ENCODE data around the gene MRTFA.
"Not testable (repeated sequence)": the region's sequence is repeated elsewhere in the genome, so short reads cannot be mapped to it uniquely, and the experiment has no call there.

Gene MRTFA

DNA sequence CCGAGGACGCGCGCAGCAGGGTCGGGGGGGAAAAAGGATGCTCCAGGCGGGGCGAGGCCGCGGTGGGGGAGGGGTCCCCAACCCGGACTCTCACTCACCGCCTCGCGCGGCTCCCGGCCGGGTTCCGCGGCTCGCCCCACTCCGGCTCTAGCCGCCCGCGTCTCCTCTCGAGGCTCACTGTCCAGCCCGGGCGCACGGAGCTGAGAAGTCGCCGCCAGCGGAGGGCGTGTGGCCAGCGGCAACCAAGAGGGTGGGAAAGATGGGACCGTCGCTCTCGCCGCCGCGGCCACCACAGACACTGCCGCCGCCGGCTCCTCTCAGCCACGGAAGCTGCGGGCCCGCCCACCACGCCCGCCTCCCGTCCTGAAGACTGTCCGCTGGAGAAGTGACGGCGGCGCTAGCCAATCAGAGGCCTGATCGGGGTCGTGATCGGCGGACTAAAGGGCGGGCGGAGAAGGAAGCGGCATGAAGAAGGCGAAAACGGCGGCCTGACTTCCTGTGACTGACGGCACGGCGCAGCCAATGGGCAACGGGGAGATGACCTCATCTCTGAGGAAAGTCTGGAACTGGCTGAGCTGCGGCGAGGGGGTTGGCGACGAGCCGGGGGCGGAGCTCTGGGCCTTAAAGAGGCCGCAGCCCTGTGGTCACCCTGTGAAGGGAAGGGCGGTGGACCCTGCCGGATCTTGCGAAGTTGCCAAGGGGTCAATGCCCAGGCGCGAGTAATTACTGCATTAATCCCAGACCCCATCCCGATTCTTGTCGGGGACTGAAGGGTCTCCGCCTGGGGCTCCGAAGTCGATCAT, at the start of gene MRTFA:
MRTFA (minus strand) TSS at position 340 of the 803 bp plus-strand sequence.
- peak; percentile 97 for DNase-seq

DNA sequence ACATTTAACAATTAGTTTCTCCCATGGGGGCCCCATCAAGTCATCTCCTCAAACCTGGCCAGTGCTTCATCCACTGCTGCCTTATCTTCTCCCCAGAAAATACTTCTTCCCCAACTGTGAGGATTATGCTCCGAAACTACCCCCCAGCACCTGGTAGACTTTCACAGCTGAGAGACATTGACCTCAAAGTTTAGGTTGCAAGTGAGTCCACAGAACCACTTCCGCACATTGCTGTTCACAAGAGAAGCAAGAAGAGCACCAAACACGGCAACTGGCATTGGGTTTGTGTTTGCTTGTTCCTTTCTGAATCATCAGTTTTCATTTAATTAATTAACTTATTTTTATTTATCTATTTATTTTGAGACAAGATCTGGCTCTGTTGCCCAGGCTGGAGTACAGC, 48.9 kb upstream of the MRTFA start:
- DNase-seq: no peak

DNA sequence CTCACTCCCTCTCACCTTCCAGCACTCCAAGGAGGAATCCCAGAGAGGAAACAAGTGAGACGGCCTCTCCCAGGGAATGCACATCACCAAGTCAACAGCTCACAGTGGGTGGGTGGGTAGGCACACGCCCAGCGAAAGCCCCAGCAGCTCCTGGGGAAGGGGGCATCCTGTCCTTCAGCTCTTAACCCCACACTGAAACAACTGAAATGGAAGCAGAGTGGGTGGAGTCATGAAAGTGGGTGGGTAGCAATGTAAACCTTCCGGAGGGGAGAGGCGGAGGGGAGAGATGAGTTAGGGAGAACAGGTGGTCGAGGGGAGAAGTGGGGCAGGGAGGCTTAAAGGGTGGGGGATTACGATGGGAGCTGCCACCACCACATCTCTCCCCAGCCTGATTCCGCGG, 48.2 kb upstream of the MRTFA start:
- no peak for DNase-seq

DNA sequence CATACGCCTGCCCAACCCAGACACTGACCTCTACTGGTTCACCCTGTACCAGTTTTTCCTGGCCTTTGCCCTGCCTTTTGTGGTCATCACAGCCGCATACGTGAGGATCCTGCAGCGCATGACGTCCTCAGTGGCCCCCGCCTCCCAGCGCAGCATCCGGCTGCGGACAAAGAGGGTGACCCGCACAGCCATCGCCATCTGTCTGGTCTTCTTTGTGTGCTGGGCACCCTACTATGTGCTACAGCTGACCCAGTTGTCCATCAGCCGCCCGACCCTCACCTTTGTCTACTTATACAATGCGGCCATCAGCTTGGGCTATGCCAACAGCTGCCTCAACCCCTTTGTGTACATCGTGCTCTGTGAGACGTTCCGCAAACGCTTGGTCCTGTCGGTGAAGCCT, 44.9 kb upstream of the MRTFA start:
- DNase-seq: no peak

DNA sequence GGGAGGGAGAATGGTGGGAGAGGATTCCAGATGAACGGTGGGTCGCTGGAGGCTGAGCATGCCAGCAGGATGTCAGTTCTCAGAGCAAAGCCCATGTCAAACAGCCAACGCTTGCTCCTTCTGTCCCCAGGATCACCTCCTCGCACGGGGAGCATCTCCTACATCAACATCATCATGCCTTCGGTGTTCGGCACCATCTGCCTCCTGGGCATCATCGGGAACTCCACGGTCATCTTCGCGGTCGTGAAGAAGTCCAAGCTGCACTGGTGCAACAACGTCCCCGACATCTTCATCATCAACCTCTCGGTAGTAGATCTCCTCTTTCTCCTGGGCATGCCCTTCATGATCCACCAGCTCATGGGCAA, 44.3 kb upstream of the MRTFA start:
- DNase-seq: no peak

DNA sequence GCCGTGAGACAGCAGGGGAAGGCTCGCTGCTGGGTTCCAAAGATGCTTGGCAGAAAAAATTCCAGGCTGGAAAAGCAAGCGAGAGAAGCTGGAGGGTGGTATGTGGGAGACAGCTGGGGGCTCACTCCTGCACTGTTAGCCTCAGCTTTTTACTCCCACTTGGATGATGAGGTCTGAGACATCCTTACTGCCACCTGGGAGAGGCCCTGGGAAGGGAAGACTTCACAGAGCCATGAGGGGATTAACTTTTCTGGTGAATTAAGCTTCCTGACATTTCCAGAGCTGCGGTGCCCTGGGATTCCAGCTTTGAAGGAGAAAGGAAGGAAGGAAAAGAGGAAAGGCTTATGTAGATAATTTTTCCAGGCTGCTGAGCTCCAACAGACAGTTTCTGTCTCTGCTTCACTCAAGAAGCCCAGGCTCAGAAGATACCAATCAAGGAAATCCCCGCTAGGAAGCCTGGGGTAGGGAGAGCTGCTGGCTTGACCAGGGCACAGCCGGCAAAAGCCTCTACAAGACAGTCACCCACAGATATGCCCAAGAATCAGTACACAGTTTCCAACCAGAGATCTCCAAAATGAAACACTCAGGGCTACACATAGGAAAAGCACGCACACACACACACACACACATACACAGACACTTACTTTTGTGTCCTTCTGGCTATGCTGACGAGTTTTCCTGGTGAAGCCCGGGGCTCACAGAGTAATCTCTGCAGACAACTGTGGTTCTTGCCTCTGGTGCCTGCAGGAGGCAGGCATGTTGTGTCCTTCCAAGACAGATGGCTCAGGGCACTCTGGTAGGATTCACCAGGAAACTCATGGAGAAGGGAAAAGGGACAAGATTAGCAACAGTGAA, 43.7 kb upstream of the MRTFA start:
- DNase-seq: no peak

DNA sequence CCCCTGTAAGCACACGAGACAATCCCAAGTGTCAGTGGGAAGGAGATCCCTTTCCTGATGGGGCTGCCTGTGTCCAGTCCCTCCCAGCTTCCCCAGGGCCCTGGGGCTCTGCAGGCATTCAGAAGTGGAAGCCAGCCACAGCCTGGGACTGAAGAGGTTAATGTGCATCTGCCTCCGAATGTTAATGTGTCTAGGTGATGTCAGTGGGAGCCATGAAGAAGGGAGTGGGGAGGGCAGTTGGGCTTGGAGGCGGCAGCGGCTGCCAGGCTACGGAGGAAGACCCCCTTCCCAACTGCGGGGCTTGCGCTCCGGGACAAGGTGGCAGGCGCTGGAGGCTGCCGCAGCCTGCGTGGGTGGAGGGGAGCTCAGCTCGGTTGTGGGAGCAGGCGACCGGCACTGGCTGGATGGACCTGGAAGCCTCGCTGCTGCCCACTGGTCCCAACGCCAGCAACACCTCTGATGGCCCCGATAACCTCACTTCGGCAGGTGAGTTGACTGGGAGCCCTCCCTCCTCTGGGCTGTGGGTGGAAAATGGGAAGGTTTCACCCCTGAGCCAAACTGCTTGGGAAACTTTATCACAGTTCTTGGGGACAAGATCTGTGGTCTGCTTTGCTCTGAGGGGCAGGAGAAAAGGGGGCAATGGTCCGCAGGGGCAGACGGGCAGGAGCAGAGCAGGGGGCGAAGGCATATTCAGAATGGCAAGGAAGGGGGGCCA, 42.9 kb upstream of the MRTFA start, which contains the start of gene MCHR1:
MCHR1 (plus strand) TSS at position 236 of the 715 bp plus-strand sequence; CDS start at position 405, 169 bp downstream.
- DNase-seq: no peak

DNA sequence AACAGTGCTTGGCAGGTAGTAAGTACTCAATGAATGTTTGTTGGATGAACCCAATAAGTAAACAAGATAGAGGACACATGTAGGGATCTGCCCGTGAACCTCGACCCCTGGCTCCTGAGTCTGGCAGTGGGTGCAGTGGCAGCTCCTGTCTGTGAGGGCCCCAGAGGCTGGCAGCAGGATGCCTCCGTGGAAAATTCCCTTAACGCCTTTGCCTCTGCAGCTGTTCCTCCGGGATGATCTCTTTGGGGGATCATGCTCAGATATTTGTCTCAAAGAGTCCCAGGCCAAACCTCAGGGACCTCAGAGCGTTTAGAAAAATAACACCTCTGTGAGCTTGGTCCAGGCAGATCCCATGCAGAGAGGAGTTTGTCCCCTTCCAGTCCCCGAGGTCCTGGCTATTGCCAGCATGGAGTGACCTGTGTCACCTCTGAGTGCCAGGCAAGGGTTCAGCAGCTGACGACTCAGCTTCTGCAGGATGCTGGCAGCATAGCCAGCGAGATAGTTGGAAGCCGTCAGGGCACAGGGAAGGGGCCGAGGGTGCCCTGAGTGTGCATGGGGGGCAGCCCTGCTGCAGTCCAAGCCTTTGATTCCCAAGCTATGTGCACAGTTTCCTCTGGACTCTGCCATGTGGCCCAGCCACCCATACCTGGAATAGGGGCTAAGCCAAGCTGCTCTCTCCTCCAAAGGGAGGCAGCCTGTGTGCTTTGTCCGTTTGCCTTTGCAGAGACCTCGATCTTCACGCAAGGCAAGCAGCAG, 42.2 kb upstream of the MRTFA start:
- no peak for DNase-seq

DNA sequence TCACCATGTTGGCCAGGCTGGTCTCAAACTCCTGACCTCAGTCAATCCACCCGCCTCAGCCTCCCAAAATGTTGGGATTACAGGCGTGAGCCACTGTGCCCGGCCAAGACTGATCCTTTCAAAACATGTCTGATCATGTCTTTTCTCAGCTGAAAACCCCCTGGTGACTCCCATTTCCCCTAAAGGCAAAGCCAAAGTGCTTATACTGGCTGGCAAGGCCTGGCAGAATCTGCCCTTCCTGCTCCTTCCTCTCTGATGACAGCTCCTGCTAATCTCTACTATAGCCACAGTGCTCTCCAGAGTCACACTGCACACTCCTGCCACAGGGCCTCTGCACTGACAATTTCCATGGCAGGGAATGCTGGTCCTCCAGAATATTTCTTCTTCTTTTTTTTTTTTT, 40.1 kb upstream of the MRTFA start:
- DNase-seq: no peak

DNA sequence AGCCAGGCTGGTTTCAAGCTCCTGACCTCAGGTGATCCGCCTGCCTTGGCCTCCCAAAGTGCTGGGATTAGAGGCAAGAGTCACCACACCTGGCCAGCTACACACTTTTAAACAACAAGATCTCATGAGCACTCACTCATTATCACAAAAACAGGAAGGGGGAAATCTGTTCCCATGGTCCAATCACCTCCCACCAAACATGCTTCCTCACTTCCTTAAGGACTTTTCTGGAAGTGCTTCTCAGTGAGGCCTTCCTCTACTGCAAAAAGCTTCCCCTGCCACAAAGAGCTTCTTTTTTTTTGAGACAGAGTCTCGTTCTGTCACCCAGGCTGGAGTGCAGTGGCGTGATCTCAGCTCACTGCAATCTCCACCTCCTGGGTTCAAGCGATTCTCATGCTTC, 39.6 kb upstream of the MRTFA start:
- DNase-seq: not testable (repeated sequence)

DNA sequence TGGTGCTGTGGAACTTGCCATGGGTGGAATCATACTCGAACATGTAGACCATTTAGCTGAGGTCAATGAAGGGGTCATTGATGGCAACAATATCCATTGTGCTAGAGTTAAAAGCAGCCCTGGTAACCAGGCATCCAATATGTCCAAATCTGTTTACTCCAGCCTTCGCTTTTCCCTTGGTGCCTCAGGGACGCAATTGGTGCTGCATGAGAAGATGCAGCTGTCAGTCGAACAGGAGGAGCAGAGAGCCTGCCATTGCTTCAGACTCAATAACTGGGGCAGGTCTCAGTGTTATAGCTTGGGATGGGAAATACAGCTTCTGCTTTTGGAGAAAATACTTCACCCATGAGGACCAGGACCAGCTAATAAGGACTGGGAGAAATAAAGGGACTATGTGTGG, 37.8 kb upstream of the MRTFA start:
- no peak for DNase-seq

DNA sequence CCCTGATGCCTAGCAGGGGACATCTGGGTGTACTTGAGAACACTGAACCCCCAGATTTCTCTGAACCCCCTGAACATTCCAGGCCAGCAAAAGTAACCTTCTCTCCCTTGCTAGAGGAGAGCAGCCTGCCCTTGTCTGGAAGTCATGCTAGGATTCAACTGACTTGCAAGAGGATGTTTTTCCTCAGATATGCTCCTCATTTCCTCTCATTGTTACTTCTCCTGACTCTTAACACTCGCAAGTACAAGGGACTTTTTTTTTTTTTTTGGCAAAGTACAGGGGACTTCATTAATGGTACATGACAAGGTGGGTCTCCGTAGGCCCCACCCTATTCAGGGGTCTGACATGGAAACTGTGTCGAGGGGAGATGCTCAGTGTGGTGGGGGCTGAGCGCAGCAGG, 36.5 kb upstream of the MRTFA start:
- DNase-seq: no peak

DNA sequence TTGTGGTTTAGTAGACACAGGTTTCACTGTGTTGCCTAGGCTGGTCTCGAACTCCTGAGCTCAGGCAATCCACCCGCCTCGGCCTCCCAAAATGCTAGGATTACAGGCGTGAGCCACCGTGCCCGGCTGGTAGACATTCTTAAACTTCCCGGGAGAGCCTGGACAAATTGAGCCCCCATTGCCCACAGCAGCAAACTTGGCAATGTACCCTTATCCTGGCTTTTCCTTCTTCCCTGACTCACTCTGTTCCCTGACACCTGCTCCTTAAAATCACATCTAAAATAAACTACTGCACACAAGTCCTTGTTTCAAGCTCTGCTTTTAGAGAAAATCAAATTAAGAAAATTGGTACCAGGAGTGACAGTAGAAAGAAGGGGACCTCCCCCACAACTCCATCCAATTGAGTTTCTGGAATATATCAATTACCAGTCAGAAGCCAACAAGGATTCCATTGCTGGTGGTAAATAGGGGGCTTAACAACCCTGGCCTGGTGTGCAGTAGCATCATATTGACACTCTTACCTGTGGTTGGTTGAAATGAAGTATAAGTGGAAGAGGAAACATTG, 35.4 kb upstream of the MRTFA start:
- DNase-seq: no peak

DNA sequence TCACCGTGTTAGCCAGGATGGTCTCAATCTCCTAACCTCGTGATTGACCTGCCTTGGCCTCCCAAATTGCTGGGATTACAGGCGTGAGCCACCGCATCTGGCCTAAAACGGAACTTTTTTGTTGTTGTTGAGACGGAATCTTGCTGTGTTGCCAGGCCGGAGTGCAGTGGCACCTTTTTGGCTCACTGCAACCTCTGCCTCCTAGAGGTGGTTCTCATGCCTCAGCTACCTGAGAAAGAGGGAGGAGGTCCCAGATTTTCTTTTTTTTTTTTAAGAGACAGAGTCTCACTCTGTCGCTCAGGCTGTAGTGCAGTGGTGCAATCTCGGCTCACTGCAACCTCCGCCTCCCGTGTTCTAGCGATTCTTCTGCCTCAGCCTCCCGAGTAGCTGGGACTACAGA, 34.9 kb upstream of the MRTFA start:
- DNase-seq: no peak

DNA sequence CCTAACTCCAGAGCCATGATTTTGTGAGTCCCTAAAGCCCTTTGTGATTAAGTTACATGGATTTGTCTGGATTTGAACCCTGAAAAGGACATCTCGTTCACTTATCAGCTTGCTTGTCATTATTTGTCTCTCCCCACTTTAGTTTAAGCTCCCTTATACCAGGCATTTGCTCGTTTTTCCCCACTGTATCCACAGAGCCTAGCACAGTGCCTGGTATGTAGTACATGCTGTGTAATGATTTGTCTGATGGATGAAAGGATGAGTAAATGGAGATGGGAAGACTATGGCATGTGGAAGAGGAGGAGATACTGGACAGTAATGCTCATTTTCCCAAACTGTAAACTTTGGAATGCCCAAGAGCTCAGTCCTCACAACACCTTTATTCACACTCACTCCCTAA, 33.5 kb upstream of the MRTFA start:
- no peak for DNase-seq

DNA sequence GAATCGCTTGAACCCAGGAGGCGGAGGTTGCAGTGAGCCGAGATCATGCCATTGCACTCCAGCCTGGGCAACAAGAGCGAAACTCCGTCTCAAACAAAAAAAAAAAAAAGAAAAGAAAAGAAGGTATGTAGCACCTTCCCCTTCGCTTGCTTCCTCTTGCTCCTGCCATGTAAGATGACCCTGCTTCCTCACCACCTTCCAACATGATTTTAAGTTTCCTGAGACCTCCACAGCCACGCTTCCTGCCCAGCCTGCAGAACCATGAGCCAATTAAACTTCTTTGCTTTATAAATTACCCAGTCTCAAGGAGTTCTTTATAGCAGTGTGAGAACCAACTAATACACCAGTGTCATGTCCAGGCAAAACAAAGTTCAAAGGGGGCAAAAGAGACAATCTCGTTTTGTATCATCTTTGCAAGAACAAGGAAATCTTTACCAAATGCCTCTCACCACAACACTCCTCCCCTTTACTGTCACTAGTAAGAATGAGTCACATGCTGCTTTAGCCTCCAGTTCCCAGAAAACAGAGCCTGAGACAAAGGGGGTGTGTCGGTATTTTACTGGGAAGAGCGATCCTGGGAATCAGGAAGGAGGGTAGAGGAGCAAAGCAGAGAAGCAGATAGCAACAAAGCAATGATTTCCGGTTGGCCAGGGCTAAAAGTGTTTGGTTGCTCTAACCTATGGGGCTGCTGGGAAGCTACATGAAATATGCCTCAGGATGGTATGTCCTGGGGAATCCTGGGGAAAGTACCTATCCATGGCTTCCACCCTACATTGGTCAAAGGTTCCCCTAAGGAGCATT, 32.3 kb upstream of the MRTFA start:
- no peak for DNase-seq

DNA sequence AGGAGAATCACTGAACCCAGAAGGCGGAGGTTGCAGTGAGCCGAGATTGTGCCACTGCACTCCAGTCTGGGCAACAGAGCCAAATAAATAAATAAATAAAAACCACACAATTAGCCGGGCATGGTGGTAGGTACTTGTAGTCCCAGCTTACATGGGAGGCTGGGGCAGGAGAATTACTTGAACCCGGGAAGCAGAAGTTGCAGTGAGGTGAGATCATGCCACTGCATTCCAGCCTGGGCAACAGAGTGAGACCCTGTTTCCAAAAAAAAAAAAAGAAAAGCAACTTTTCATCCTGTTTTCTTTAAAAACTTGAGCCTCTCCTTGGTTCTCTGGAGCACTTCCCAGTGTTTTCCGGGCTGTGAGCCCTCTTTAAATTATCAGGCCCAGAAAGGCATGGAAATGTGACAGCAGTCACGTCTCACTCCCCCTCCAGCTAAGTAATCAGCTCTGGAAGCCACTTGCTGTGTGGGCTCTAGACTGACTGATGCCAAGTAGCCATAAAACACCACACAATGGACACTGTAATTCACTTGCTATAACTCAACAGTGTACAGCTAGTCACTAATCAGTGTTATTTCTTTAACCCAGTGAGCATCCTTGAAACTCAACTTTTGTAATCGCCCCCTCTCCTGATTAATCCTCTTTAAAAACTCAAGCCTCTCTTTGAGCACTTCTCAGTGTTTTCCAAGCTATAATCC, 29.8 kb upstream of the MRTFA start:
- no peak for DNase-seq

DNA sequence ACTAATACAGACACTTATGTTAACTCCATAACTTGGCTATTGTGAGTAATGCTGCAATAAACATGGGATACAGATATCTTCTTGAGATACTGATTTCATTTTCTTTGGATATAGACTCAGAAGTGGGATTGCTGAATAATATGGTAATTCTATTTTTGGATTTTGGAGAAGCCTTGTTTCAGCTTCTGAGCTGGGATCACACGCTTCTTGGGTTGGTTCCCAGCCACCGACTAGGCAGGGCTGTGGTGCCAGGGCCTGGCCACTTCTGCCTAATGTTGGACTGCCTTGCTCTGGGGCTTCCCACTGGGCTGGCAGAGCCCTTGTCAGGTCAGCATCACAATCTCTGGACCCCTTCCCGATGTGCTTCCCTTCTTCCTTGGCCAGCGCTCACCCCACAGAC, 28.8 kb upstream of the MRTFA start:
- DNase-seq: no peak

DNA sequence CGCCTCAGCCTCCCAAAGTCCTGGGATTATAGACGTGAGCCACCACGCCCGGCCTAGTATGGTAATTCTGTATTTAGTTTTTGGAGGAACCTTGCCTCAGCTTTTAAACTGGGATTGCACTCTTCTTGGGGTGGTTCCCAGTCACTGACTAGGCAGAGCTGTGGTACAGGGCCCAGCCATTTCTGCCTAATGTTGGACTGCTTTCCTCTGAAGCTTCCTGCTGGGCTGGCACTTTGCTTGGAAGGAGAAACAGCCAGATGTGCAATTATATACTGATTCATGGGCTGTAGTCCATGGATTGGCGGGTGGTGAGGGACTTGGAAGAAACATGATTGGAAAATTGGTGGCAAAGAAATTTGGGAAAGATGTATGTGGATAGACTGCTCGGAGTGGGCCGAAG, 25.2 kb upstream of the MRTFA start:
- DNase-seq: no peak

DNA sequence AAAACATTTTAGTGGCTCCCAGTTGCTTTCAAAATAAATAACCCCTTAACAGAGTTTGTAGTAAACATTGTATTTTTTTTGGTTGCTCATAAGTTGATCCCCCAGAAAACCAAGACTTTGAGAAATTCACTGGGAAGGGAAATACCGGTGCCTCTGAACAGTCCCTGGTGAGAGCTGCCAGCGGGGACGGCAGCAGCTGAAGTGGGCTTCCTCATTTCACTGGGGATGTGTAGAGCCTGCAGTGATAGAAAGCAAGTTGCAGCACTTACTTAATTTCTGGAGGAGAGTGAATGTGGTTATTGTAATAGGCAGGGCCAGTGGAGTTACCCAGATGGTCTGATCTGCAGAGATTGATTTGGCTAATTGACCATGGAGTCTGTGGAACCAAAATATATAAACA, 24.2 kb upstream of the MRTFA start:
- DNase-seq: no peak

DNA sequence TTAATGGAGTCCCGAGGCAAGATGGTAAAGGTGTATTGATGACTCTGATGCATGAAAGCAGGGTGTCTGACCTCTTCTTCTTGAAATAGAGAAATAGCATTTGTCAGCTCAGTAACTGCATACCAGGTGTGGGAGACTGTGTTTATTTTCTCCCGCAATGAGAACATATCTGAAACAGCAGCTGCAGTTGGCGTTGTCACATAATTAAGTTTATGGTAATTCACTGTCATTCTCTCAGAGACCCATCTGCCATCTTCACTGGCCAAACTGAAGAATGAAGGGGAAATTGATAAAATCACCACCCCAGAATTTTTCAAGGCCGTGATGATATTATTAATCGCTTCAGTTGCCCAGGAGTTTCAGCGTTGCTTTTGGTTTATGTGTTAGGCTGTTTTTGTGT, 22.6 kb upstream of the MRTFA start:
- no peak for DNase-seq

All from activated T-cell treated with anti-CD3 and anti-CD28 coated beads, Interleukin-2, amount 50 U/mL, for 1 hour (primary cell).